Mesendoderm (in vitro differentiated cells): Measurements from ENCODE around the gene OR10H1.
"Not testable (repeated sequence)": the region's sequence is repeated elsewhere in the genome, so short reads cannot be mapped to it uniquely, and the experiment has no call there.

Source experiments
- DNase-seq: peaks from one replicate; pipeline ENCODE4 v3.0.0; 2013
- H2AK5ac ChIP-seq: 2 replicates; pipeline ENCODE4 v1.6.1; 2013; ENCODE audit warnings: low read length, inconsistent platforms
- H2BK120ac ChIP-seq: 2 replicates; pipeline ENCODE4 v1.6.1; 2013; ENCODE audit warnings: low read depth, mild to moderate bottlenecking, low read length, moderate library complexity, mixed read lengths
- H2BK15ac ChIP-seq: replicated peaks from 2 replicates; pipeline ENCODE4 v1.6.1; 2013; ENCODE audit warnings: low read depth, mild to moderate bottlenecking, moderate library complexity
- H2BK5ac ChIP-seq: 2 replicates; pipeline ENCODE4 v1.6.1; 2013; ENCODE audit warnings: low read length, inconsistent platforms
- H3K18ac ChIP-seq: 2 replicates; pipeline ENCODE4 v1.6.1; 2013; ENCODE audit warnings: mild to moderate bottlenecking, low read length, mixed read lengths
- H3K23ac ChIP-seq: one replicate; pipeline ENCODE4 v1.6.1; 2013; ENCODE audit warnings: low read length
- H3K27ac ChIP-seq: 2 replicates; pipeline ENCODE4 v1.5.1; 2013; ENCODE audit warnings: low read depth, mild to moderate bottlenecking, inconsistent platforms, low read length, moderate library complexity
- H3K27me3 ChIP-seq: 2 replicates; pipeline ENCODE4 v1.6.1; 2013; ENCODE audit warnings: low read length, control low read depth, mild to moderate bottlenecking, inconsistent platforms; ENCODE audit not compliant: insufficient read depth, poor library complexity
- H3K36me3 ChIP-seq: 2 replicates; pipeline ENCODE4 v1.6.1; 2013; ENCODE audit warnings: low read length, inconsistent platforms; ENCODE audit not compliant: control insufficient read depth, insufficient read depth
- H3K4ac ChIP-seq: one replicate; pipeline ENCODE4 v1.6.1; 2013; ENCODE audit warnings: low read depth, mild to moderate bottlenecking, low read length, moderate library complexity
- H3K4me1 ChIP-seq: 2 replicates; pipeline ENCODE4 v1.6.1; 2013; ENCODE audit warnings: low read depth, low read length, inconsistent platforms; ENCODE audit not compliant: control insufficient read depth
- H3K4me2 ChIP-seq: 2 replicates; pipeline ENCODE4 v1.6.1; 2013; ENCODE audit warnings: low read length
- H3K4me3 ChIP-seq: 2 replicates; pipeline ENCODE4 v1.5.1; 2013; ENCODE audit warnings: mild to moderate bottlenecking, low read length
- H3K56ac ChIP-seq: one replicate; pipeline ENCODE4 v1.6.1; 2013; ENCODE audit warnings: low read length
- H3K79me1 ChIP-seq: 2 replicates; pipeline ENCODE4 v1.6.1; 2013; ENCODE audit warnings: low read length, inconsistent platforms
- H3K79me2 ChIP-seq: 2 replicates; pipeline ENCODE4 v1.6.1; 2013; ENCODE audit warnings: mild to moderate bottlenecking, low read length; ENCODE audit not compliant: control insufficient read depth, insufficient read depth
- H3K9ac ChIP-seq: 2 replicates; pipeline ENCODE4 v1.6.1; 2013; ENCODE audit warnings: low read length, inconsistent platforms
- H4K5ac ChIP-seq: one replicate; pipeline ENCODE4 v1.6.1; 2013; ENCODE audit warnings: low read length
- H4K8ac ChIP-seq: one replicate; pipeline ENCODE4 v1.6.1; 2013; ENCODE audit warnings: low read depth, mild to moderate bottlenecking, control low read depth, low read length, moderate library complexity
- WGBS: extraction: QIAGEN DNeasy Blood & Tissue Kit; methylation state at CpG from one replicate; pipeline ENCODE4 v1.1.7; 2013; ENCODE audit warnings: low lambda C conversion rate, missing lambda C conversion rate; ENCODE audit not compliant: insufficient coverage; ENCODE audit errors: extremely low coverage; 5-methylcytosine and 5-hydroxymethylcytosine counted together

Gene OR10H1

DNA sequence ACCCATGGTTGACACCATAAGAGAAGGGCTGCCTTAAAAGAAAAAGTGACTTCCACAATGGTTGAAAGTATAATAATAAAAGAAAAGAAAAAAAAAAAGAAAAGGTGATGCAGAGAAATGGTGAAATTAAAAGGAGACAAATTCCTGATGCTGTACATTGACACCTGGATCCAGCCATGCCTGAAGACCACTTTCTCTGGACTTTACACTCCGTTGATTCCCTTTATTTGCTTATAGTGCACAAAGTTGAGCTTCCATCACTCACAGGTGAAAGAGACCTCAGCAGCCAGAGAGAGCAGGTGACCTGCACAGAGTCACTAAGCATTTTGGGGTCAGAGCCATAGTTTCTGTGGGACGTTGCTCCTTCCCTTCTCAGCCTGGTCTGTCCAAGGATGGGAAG, 40.2 kb downstream of the OR10H1 start:
- no peaks in the 10 kb centered on the region for H3K79me2 ChIP-seq
- no peak overlapping the region for H2BK120ac ChIP-seq
- no peaks in the 10 kb centered on the region for H3K4me1 ChIP-seq
- no peak overlapping the region for H2BK15ac ChIP-seq
- H3K79me1 ChIP-seq = no peaks in the 10 kb centered on the region
- no peak for DNase-seq
- no peak overlapping the region for H4K5ac ChIP-seq
- H3K4me2 ChIP-seq = no peak overlapping the region
- no peaks in the 10 kb centered on the region for H3K27me3 ChIP-seq
- no peak overlapping the region for H2AK5ac ChIP-seq
- H3K4ac ChIP-seq = no peak overlapping the region
- no peak overlapping the region for H3K56ac ChIP-seq
- no peak overlapping the region for H4K8ac ChIP-seq
- H3K27ac ChIP-seq = no peak overlapping the region
- H3K9ac ChIP-seq = no peak overlapping the region
- H3K4me3 ChIP-seq = no peak overlapping the region
- no peak overlapping the region for H3K18ac ChIP-seq
- no peaks in the 10 kb centered on the region for H3K36me3 ChIP-seq
- no peak overlapping the region for H2BK5ac ChIP-seq
- H3K23ac ChIP-seq = no peak overlapping the region
- WGBS = no CpG with 5 or more reads among the region's 2 CpGs

DNA sequence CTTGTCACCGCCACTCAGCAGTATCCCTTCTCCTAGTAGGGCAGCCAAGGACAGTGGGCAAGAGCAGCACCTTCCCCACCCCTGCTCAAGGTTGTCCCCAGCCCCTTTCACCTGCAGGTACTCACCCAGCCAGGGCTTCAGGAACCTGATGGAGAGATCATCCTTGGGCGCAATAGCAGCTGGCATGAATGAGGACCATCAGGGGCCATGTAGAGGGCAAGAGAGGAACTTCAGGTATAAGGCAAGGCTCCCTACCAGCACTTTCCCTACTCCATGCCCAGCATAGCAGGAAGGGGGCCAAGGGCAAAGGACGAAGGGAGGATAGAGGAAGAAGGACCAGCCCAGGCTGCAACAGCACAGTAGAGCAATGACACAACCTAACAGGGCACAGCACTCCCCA, 41.3 kb downstream of the OR10H1 start:
- not testable (repeated sequence) for H3K56ac ChIP-seq, H3K36me3 ChIP-seq, H3K9ac ChIP-seq, H2BK120ac ChIP-seq, H3K79me1 ChIP-seq, H4K5ac ChIP-seq, H3K27ac ChIP-seq, H3K4ac ChIP-seq, H2BK15ac ChIP-seq, H3K27me3 ChIP-seq, DNase-seq, H3K79me2 ChIP-seq, H3K4me3 ChIP-seq, H4K8ac ChIP-seq, H3K4me1 ChIP-seq, H2BK5ac ChIP-seq, H3K18ac ChIP-seq, H3K4me2 ChIP-seq, H2AK5ac ChIP-seq, H3K23ac ChIP-seq
- no CpG with 5 or more reads among the region's 3 CpGs for WGBS

DNA sequence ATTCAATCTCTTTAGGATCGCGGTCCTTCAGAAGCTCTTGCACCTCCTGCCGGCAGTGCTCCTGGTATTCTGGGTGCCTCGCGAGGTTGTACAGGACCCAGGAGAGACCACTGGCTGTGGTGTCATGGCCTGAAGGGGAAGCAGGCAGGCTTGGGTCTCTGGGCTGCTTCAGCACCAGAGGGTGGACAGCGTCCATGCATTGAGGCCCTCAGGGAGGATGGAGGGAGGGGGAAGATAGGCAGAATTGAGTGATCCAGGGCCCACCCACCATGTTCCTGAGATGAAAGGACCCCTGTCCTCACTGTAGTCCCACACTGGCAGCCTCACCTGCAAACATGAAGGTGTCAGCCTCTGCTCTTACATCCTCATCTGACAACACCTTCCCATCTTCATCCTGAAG, 45.9 kb downstream of the OR10H1 start:
- no peak overlapping the region for H4K8ac ChIP-seq
- H3K56ac ChIP-seq = no peak overlapping the region
- no peak overlapping the region for H2BK15ac ChIP-seq
- no peaks in the 10 kb centered on the region for H3K27me3 ChIP-seq
- no peak overlapping the region for H3K4ac ChIP-seq
- no peak overlapping the region for H3K27ac ChIP-seq
- no peak overlapping the region for H4K5ac ChIP-seq
- no peak overlapping the region for H3K4me3 ChIP-seq
- H3K36me3 ChIP-seq = no peaks in the 10 kb centered on the region
- no peak overlapping the region for H2BK5ac ChIP-seq
- DNase-seq = no peak
- H2AK5ac ChIP-seq = no peak overlapping the region
- no peak overlapping the region for H2BK120ac ChIP-seq
- no peaks in the 10 kb centered on the region for H3K4me1 ChIP-seq
- H3K23ac ChIP-seq = no peak overlapping the region
- no CpG with 5 or more reads among the region's 6 CpGs for WGBS
- H3K18ac ChIP-seq = no peak overlapping the region
- no peaks in the 10 kb centered on the region for H3K79me2 ChIP-seq
- no peaks in the 10 kb centered on the region for H3K79me1 ChIP-seq
- H3K4me2 ChIP-seq = no peak overlapping the region
- no peak overlapping the region for H3K9ac ChIP-seq

GRCh38 chr19:15759962-15760565, 55.4 kb downstream of the OR10H1 start:
- Histone ChIP-seq H3K9ac (no peak overlapping the region), H2AK5ac (no peak overlapping the region), H3K27me3 (no peaks in the 10 kb centered on the region), H3K18ac (no peak overlapping the region), H3K4me1 (no peaks in the 10 kb centered on the region), H2BK15ac (no peak overlapping the region), H2BK5ac (no peak overlapping the region), H2BK120ac (no peak overlapping the region), H4K5ac (no peak overlapping the region), H3K23ac (no peak overlapping the region), H3K79me1 (no peaks in the 10 kb centered on the region), H3K27ac (no peak overlapping the region), H4K8ac (no peak overlapping the region), H3K4me2 (no peak overlapping the region), H3K4ac (no peak overlapping the region), H3K56ac (no peak overlapping the region), H3K4me3 (no peak overlapping the region), H3K79me2 (no peaks in the 10 kb centered on the region), H3K36me3 (no peaks in the 10 kb centered on the region)
- no CpG with 5 or more reads among the region's 28 CpGs for WGBS
- DNase-seq = no peak

GRCh38 chr19:15758379-15758778, 57.1 kb downstream of the OR10H1 start:
- WGBS = no CpG with 5 or more reads among the region's 2 CpGs
- Histone ChIP-seq H3K79me2 (no peaks in the 10 kb centered on the region), H2AK5ac (no peak overlapping the region), H3K4me3 (peak overlapping the region; percentile 12), H2BK15ac (no peak overlapping the region), H2BK5ac (no peak overlapping the region), H3K27me3 (no peaks in the 10 kb centered on the region), H3K56ac (no peak overlapping the region), H3K9ac (no peak overlapping the region), H3K18ac (no peak overlapping the region), H3K4me2 (no peak overlapping the region), H3K23ac (no peak overlapping the region), H3K36me3 (no peaks in the 10 kb centered on the region), H3K27ac (no peak overlapping the region), H2BK120ac (no peak overlapping the region), H3K4me1 (no peaks in the 10 kb centered on the region), H4K8ac (no peak overlapping the region), H4K5ac (no peak overlapping the region), H3K4ac (no peak overlapping the region), H3K79me1 (no peaks in the 10 kb centered on the region)
- DNase-seq = no peak
